GM08714 (cell line): Measurements from ENCODE around the gene PIK3CD.
"Not testable (repeated sequence)": the region's sequence is repeated elsewhere in the genome, so short reads cannot be mapped to it uniquely, and the experiment has no call there.

Source experiments
- H3K4me3 ChIP-seq: fragments of 200-500 bp; sonication (Bioruptor generic); 2 replicates; pipeline ENCODE4 v1.5.1; 2014; ENCODE audit warnings: mild to moderate bottlenecking, low read length, inconsistent platforms
- ZNF274 ChIP-seq: IDR thresholded peaks from 2 replicates; pipeline ENCODE4 v1.6.1; 2012; ENCODE audit warnings: mild to moderate bottlenecking, low read depth, low read length

PIK3CD gene

DNA sequence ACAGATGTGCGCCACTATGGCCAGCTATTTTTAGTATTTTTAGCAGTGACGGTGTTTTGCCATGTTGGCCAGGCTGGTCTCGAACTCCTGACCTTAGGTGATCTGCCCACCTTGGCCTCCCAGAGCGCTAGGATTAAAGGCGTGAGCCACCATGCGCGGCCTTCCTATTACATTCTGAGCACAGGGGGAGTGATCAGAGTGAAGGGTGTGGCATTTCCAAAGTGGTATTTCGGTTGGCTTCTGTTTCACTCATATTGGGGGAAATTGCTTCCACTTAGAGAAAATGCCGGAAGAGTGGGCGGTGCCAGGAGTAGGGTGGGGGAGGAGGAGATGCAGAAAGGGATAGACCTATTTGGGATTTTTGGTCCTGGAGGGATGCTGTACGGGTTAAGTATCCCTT lies 4.3 kb downstream of the PIK3CD start:
- TF ChIP-seq ZNF274, result no peak
- peak overlapping the region; percentile 17; the same call in 1 of the 2 replicates for H3K4me3 ChIP-seq

DNA sequence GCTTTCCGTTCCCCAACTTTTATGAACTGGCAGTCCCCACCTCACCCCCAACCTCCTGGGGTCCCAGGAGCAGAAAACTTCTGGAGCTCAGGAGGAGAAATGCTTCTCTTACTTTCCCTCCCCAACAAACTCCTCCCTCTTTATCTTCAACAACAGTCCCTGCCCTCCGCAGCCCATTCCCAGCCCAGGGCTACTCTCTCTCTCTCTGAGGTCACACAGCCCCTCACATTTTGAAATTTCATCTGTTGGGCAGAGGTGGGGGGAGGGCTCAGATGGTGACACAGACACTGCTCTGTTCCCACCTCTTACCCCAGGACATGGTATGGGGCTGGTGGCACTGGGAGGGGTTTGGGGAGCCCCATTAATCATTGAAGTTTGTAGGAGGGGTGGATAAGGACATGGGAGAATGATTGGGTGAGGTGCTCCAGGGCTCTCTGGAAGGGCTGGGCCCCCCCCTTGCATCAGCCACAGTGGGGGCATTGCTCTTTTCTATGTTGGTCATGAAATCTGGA lies 6.0 kb downstream of the PIK3CD start:
- TF ChIP-seq ZNF274, result no peak
- H3K4me3 ChIP-seq, result no peak overlapping the region; the same call in 1 of the 2 replicates

GRCh38 chr1:9658199-9658598 lies 6.7 kb downstream of the PIK3CD start:
- no peak overlapping the region for H3K4me3 ChIP-seq
- TF ChIP-seq ZNF274, result no peak

- TF ChIP-seq ZNF274, result no peak
- no peak overlapping the region for H3K4me3 ChIP-seq
These were observed 7.8 kb downstream of the PIK3CD start for GRCh38 chr1:9659328-9659727.

DNA sequence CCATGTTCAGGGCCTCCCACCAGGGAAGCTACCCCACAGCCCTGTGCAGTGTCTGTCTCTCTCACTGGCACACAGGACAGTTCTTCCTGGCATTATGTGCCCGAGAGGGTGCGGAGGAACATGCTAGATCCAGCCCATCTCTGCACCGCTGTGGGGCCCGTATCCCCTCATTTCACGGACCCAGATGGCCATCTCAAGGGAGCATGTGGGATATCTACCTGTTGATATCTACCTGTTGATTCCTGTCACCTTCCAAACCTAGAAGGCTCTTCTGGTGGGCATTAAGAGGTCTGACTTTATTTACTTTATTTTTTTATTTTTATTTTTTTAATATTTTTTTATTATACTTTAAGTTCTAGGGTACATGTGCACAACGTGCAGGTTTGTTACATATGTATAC lies 11.7 kb downstream of the PIK3CD start:
- no peak for TF ChIP-seq ZNF274
- H3K4me3 ChIP-seq, result no peak overlapping the region

DNA sequence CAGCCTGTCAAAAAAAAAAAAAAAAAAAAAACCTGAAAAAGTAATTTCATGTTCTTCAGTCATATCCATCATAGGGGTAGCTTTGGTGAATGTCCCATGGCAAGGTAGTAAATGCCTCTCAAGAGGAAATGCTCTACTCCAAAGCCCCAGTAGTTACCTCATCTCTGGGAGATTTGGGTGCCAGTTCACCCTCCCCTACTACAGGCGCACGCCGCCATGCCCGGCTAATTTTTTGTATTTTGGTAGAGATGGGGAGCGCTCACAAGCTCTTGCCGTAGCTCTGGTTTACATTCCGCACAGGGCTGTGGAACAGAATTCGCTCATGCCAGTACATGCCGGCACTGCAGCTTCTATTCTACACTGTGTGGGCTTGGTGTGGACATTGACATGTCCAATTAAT lies 13.7 kb downstream of the PIK3CD start:
- TF ChIP-seq ZNF274, result no peak

DNA sequence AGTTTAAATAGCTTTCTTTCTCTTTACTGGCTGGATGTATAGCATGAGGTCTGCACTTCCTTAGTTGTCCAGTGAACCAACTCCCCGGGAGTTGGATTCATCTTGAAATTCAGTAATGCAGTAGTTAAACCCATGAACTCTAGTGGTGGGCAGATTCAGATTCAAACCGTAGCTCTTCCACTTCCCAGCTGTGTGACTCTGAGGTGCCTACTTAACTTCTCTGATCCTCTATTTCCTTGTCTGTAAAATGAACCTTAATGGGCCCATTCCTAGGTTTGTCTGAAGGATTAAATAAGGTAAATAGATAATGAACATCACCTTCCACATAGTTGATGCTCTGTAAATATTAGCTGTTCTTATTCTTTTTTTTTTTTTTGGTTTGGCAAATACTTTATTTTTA lies 16.5 kb downstream of the PIK3CD start:
- TF ChIP-seq ZNF274, result no peak
- H3K4me3 ChIP-seq, result no peak overlapping the region

More for the DNA sequence above, 13.7 kb downstream of the PIK3CD start:
- H3K4me3 ChIP-seq, result no peak overlapping the region

DNA sequence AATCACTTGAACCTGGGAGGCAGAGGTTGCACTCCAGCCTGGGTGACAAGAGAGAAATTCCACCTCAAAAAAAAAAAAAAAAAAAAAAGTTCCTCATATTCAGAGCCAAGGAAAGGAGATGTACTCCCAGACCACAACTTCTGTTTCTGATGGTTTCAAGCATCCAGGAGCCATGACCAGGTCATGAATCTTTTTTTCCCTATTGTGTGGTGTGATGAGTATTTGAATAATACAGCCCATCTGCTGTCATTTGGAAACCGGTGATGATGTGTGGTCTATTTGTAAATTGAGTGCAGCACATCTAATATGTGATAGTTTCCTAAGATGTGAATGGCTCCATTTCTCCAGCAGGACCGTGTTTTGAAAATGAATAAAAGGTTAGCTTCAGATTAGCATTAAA lies 18.6 kb downstream of the PIK3CD start:
- no peak for TF ChIP-seq ZNF274
- no peak overlapping the region for H3K4me3 ChIP-seq

DNA sequence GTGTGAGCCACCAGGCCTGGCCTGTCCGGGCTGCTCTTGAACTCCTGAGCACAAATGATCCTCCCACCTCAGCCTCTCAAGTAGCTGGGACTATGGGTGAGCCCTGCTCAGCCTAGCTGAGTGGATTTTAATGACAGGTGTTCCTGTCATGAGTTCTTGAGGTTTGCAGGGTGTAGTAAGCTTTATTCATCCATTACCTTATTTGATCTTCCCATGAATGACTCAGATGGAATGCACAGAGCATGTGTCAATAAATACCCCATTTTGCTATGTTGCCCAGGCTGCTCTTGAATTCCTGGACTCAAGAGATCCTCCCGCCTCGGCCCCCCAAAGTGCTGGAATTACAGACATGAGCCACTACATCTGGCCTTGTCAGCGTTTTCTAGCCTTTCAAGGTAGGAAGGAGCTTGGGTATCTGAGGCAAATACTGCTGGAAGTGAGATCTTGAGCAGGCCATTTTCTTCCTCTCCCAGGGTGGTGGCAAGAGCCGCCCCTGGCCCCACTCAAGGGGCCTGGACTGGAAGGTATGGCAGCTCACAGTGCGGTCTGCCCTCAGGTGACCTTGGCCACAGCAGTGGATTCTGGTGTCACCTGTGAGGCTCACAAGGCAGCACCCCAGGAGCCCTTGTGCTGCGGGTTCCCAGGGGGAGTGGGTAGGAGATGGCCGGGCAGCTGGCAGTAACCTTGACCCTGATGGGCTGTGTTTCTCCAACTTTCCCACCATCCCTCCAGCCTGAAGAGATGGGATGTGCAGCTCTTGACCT lies 20.0 kb downstream of the PIK3CD start:
- no peak for TF ChIP-seq ZNF274
- no peak overlapping the region for H3K4me3 ChIP-seq

DNA sequence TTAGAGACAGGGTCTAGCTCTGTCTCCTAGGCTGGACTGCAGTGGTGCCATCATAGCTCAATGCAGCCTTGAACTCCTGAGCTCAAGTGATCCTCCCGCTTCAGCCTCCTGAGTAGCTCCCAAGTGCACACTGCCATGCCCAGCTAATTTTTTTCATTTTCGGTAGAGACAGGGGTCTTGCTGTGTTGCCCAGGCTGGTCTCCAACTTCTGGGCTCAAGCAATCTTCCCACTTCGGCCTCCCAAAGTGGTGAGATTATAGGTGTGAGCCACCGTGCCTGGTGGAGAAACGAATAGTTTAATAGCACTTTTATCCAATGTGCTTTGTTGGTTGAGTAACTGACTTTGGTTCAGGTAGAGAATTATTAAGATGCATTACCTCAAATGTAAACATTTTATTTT lies 20.9 kb downstream of the PIK3CD start:
- no peak for TF ChIP-seq ZNF274

DNA sequence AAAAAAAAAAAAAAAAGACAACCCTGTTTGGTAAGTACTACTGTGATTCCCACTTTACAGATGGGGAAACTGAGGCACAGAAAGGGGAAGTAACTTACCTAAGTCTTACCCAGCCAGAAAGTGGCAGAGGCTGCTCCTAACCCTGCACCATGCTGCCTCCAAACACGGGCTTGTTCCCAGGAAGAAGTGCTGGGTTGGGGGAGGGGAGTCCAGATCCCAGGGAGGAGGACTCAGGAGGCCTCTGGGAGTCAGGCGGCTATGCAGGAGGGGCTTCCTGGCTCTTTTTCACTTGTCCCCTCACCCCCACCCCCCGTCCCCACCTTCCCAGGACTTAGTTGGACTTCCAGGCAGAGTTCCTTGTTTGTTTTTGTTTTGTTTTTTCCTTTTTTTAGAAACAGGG lies 23.9 kb downstream of the PIK3CD start:
- TF ChIP-seq ZNF274, result no peak
- no peak overlapping the region for H3K4me3 ChIP-seq

More for the DNA sequence above, 20.9 kb downstream of the PIK3CD start:
- H3K4me3 ChIP-seq, result no peak overlapping the region

DNA sequence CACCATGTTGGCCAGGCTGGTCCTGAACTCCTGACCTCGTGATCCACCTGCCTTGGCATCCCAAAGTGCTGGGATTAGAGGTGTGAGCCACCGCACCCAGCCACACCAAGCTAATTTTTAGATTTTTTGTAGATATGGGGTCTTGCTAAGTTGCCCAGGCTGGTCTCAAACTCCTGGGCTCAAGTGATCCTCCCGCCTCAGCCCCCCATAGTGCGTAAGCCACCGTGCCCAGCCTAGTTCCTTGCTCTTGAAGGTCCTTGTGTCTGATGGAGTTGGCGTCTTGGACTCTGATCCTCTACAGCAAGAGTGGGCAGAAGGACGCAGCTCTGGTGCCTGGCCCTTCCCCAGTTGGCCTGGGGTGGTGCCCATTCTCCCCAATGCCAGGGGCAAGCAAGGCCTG lies 24.6 kb downstream of the PIK3CD start:
- not testable (repeated sequence) for H3K4me3 ChIP-seq

DNA sequence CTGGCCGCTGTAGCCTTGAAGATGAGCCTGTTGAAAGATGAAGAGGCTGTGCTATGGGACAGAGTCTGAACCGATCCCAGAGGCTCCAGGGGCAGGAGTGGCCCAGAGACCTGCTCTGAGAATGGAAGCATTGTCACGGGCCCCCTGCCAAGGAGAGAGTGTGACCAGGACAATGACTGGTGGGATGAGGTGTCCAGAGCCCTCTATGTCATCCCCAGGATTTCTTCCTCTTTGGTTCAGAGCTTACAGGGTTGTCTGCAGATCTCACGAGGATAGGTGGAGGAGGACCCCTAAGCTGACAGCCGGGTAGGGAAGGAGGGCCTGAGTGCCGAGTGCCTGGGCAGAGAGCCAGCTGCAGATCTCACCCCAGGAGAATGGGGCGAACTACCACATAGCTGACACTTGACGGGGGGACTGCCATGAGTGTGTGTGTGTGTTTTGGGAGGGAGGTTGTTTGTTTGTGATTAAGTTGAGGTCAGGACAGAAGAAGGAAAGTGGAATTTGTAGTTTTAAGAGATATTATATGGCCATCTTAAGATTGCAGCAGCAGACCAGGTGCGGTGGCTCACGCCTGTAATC lies 25.4 kb downstream of the PIK3CD start:
- no peak for TF ChIP-seq ZNF274
- no peak overlapping the region for H3K4me3 ChIP-seq

GRCh38 chr1:9680091-9680490 lies 28.6 kb downstream of the PIK3CD start:
- H3K4me3 ChIP-seq, result no peak overlapping the region
- TF ChIP-seq ZNF274, result no peak

DNA sequence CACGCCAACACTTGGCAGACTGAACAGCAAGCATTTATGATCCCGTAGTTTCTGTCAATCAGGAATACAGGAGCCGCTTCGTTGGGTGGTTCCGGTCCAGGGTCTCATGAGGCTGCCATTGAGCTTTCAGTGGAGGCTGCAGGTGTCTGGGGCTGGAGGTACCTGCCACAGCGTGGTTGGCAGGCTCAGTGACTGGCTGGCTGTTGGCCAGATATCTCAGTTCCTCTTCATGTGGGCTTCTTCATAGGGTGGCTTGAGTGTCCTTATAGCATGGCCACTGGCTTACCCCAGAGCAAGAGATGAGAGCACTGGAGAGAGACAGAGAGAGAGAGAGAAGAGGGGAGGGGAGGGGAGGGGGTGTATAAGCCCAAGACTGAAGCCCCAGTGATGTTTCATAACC lies 29.3 kb downstream of the PIK3CD start:
- no peak for TF ChIP-seq ZNF274
- H3K4me3 ChIP-seq, result no peak overlapping the region
